Measurements from ENCODE around the gene AJAP1.

The AJAP1 gene

DNA sequence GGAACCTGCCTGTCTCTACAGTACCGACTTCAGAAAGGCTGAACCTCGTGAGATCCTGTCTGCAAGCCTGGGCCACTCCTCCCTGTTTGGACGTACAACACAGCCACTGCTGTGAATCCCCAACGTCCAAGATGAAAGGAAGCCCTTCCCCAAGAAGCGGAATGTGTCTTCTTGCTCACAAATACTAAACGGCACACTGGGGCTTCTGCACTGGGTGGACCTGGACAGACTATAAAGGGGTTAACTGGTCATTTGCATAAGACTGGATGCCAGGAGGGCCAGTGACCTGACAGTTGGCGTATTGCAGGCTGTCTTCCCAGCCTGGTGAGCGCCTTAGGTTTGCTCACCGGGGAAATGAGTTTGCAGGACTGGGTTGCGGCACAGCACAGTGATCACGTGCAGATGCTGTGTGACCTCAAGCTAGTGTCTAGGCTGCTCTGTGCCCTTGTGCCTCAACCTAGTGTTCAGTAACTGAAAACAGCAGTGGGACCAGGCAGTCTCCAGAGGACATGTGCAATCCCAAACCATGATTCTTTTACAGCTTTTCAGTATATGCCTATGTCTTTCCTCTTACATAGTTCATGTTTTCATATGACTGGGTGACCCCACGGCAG, 19.5 kb upstream of the AJAP1 start:
- Histone ChIP-seq H3K27ac (ENCODE audit: low read depth, low read length) (no peak overlapping the region), H3K27me3 (ENCODE audit: control insufficient read depth, insufficient read depth, low read length) (peaks cover 6% of the 10 kb centered on the region), H3K4me1 (ENCODE audit: control insufficient read depth, insufficient read depth, low read length) (no peaks in the 10 kb centered on the region), H3K36me3 (ENCODE audit: control insufficient read depth, insufficient read depth, low read length) (no peaks in the 10 kb centered on the region), H3K9ac (ENCODE audit: low read length) (no peak overlapping the region), H3K4me3 (ENCODE audit: low read length) (no peak overlapping the region)

DNA sequence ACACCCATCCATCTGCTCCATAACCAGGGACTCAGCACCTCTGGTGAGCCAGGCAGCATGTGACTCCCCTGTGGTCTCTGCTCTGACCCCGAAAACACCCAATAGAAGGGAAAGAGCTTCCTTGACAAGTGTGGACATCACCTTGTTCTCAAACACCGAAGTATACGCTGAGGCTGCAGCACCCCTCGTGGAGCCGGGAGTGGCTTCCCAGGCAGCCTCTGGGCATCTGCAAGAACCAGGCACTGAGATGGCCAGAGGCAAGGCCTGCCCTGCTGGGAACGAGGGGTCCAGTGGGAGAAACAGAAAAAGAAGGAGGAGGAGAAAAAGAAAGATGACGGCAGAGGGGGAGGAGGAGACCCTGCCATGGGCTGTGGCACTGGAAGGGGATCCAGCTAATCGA, 18.2 kb upstream of the AJAP1 start:
- H3K4me3 ChIP-seq (ENCODE audit: low read length): no peak overlapping the region
- no peak overlapping the region for H3K9ac ChIP-seq (ENCODE audit: low read length)
- H3K4me1 ChIP-seq (ENCODE audit: control insufficient read depth, insufficient read depth, low read length): no peaks in the 10 kb centered on the region
- no peaks in the 10 kb centered on the region for H3K36me3 ChIP-seq (ENCODE audit: control insufficient read depth, insufficient read depth, low read length)
- peaks cover 4% of the 10 kb centered on the region for H3K27me3 ChIP-seq (ENCODE audit: control insufficient read depth, insufficient read depth, low read length)
- H3K27ac ChIP-seq (ENCODE audit: low read depth, low read length): no peak overlapping the region

DNA sequence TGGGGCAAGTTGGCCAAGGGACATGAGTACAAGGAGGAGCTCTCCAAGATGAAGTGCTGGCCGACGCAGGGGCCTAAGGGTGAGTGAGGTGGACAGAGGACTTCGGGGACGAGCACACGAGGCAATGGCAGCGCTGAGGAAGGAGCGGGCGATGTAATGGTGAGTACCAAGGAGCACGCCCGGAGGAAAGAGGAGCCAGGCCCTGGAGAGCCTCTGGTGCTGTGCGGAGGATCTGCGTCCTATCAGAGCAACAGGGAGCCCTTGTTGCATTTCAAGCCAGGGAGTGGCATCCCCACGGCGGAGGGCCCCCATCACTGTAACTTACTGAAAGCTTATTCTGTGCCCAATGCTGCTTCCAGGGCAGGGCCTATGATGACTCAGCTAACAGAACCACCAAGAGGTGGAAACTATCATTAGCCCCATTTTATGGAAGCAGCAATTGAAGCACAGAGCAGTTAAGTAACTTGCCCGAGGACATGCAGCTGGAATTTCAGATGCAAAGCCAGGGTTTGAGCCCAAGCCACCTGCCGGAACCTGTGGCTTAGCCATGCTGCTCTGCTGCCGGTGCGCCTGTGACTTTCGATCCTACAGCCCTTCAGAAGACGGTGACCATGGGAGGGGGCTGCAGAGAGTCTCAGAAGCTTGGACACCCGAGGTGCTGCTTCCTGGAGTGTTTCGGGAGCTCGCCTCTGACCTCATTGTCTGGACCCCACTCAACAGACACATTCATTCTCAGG, 17.6 kb upstream of the AJAP1 start:
- Histone ChIP-seq H3K27ac (ENCODE audit: low read depth, low read length) (no peak overlapping the region), H3K4me1 (ENCODE audit: control insufficient read depth, insufficient read depth, low read length) (no peaks in the 10 kb centered on the region), H3K36me3 (ENCODE audit: control insufficient read depth, insufficient read depth, low read length) (no peaks in the 10 kb centered on the region), H3K4me3 (ENCODE audit: low read length) (no peak overlapping the region), H3K27me3 (ENCODE audit: control insufficient read depth, insufficient read depth, low read length) (no peaks in the 10 kb centered on the region), H3K9ac (ENCODE audit: low read length) (no peak overlapping the region)

GRCh38 chr1:4637616-4638344, 16.6 kb upstream of the AJAP1 start:
- H3K27me3 ChIP-seq (ENCODE audit: control insufficient read depth, insufficient read depth, low read length): no peaks in the 10 kb centered on the region
- no peaks in the 10 kb centered on the region for H3K36me3 ChIP-seq (ENCODE audit: control insufficient read depth, insufficient read depth, low read length)
- H3K4me3 ChIP-seq (ENCODE audit: low read length): no peak overlapping the region
- no peak overlapping the region for H3K27ac ChIP-seq (ENCODE audit: low read depth, low read length)
- H3K9ac ChIP-seq (ENCODE audit: low read length): no peak overlapping the region
- no peaks in the 10 kb centered on the region for H3K4me1 ChIP-seq (ENCODE audit: control insufficient read depth, insufficient read depth, low read length)

GRCh38 chr1:4638345-4638729, 16.1 kb upstream of the AJAP1 start:
- Histone ChIP-seq H3K27me3 (ENCODE audit: control insufficient read depth, insufficient read depth, low read length) (no peaks in the 10 kb centered on the region), H3K9ac (ENCODE audit: low read length) (no peak overlapping the region), H3K27ac (ENCODE audit: low read depth, low read length) (no peak overlapping the region), H3K36me3 (ENCODE audit: control insufficient read depth, insufficient read depth, low read length) (no peaks in the 10 kb centered on the region), H3K4me1 (ENCODE audit: control insufficient read depth, insufficient read depth, low read length) (no peaks in the 10 kb centered on the region), H3K4me3 (ENCODE audit: low read length) (no peak overlapping the region)

DNA sequence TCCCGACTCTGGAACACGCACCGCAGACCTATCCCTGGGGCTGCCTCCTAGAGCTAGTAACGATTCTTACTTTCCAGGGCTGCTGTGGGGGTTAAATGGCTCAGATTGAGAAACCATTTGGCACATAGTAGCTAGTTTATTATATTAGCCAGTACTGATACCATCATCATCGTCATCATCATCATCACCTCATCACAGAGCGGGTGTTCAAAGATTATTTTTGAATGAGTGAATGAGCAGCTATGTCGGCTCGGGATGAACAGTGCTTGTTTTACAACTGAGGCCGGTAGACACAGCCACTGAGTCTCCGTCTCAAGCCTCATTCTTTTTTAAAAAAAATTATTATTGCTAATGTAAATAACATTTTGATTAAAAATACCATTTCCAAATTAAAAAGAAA, 13.5 kb upstream of the AJAP1 start:
- H3K27me3 ChIP-seq (ENCODE audit: control insufficient read depth, insufficient read depth, low read length): no peaks in the 10 kb centered on the region

DNA sequence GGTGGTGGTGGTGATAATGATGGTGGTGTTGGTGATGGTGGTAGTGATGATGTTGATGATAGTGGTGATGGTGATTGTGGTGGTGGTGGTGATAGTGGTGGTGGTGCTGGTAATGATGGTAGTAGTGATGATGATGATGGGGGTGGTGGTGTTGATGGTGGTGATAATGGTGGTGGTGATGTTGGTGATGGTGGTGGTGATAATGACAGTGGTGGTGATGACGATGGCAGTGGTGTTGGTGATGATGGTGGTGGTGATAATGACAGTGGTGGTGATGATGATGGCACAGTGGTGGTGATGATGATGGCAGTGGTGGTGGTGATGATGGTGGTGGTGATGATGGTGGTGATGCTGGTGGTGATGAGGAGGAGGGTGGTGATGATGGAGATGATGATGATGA, 7.0 kb upstream of the AJAP1 start:
- H3K27ac ChIP-seq (ENCODE audit: low read depth, low read length): no peak overlapping the region
- H3K4me3 ChIP-seq (ENCODE audit: low read length): no peak overlapping the region
- H3K27me3 ChIP-seq (ENCODE audit: control insufficient read depth, insufficient read depth, low read length): no peaks in the 10 kb centered on the region
- H3K9ac ChIP-seq (ENCODE audit: low read length): no peak overlapping the region
- H3K4me1 ChIP-seq (ENCODE audit: control insufficient read depth, insufficient read depth, low read length): no peaks in the 10 kb centered on the region
- H3K36me3 ChIP-seq (ENCODE audit: control insufficient read depth, insufficient read depth, low read length): no peaks in the 10 kb centered on the region

More for the DNA sequence above, 13.5 kb upstream of the AJAP1 start:
- Histone ChIP-seq H3K4me1 (ENCODE audit: control insufficient read depth, insufficient read depth, low read length) (no peaks in the 10 kb centered on the region), H3K9ac (ENCODE audit: low read length) (no peak overlapping the region), H3K27ac (ENCODE audit: low read depth, low read length) (no peak overlapping the region), H3K36me3 (ENCODE audit: control insufficient read depth, insufficient read depth, low read length) (no peaks in the 10 kb centered on the region), H3K4me3 (ENCODE audit: low read length) (no peak overlapping the region)

- Histone ChIP-seq H3K9ac (ENCODE audit: low read length) (no peak overlapping the region), H3K27me3 (ENCODE audit: control insufficient read depth, insufficient read depth, low read length) (peaks cover 9% of the 10 kb centered on the region)
Observed at GRCh38 chr1:4648657-4649056, 5.8 kb upstream of the AJAP1 start.

DNA sequence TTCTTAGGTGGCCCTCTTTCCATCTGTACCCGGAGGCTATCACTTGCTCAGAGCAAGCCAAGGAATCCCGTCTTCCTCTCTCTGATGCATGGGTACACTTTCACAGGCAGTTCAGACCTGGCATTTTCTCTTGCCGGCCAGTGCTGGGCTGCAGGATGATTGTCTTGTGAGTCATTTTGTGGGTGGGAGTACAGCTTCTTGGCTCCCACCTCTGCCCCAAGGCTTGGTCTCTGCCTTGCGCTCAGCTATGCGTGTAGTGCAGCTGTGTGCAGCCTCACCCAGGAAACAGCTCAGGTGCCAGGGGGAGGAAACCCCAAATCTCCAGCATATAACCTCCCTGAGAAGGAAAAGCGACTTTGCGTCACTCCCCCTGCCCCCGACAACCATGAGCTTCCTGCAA, 3.9 kb upstream of the AJAP1 start:
- Histone ChIP-seq H3K36me3 (ENCODE audit: control insufficient read depth, insufficient read depth, low read length) (no peaks in the 10 kb centered on the region), H3K4me3 (ENCODE audit: low read length) (no peak overlapping the region), H3K27ac (ENCODE audit: low read depth, low read length) (no peak overlapping the region), H3K4me1 (ENCODE audit: control insufficient read depth, insufficient read depth, low read length) (no peaks in the 10 kb centered on the region), H3K27me3 (ENCODE audit: control insufficient read depth, insufficient read depth, low read length) (peaks cover 9% of the 10 kb centered on the region), H3K9ac (ENCODE audit: low read length) (no peak overlapping the region)

More at GRCh38 chr1:4648657-4649056, 5.8 kb upstream of the AJAP1 start:
- H3K27ac ChIP-seq (ENCODE audit: low read depth, low read length): no peak overlapping the region
- H3K4me1 ChIP-seq (ENCODE audit: control insufficient read depth, insufficient read depth, low read length): no peaks in the 10 kb centered on the region
- no peaks in the 10 kb centered on the region for H3K36me3 ChIP-seq (ENCODE audit: control insufficient read depth, insufficient read depth, low read length)
- no peak overlapping the region for H3K4me3 ChIP-seq (ENCODE audit: low read length)

GRCh38 chr1:4650981-4651380, 3.4 kb upstream of the AJAP1 start:
- Histone ChIP-seq H3K9ac (ENCODE audit: low read length) (no peak overlapping the region), H3K27ac (ENCODE audit: low read depth, low read length) (no peak overlapping the region), H3K4me3 (ENCODE audit: low read length) (no peak overlapping the region), H3K36me3 (ENCODE audit: control insufficient read depth, insufficient read depth, low read length) (no peaks in the 10 kb centered on the region), H3K27me3 (ENCODE audit: control insufficient read depth, insufficient read depth, low read length) (peaks cover 9% of the 10 kb centered on the region), H3K4me1 (ENCODE audit: control insufficient read depth, insufficient read depth, low read length) (no peaks in the 10 kb centered on the region)

DNA sequence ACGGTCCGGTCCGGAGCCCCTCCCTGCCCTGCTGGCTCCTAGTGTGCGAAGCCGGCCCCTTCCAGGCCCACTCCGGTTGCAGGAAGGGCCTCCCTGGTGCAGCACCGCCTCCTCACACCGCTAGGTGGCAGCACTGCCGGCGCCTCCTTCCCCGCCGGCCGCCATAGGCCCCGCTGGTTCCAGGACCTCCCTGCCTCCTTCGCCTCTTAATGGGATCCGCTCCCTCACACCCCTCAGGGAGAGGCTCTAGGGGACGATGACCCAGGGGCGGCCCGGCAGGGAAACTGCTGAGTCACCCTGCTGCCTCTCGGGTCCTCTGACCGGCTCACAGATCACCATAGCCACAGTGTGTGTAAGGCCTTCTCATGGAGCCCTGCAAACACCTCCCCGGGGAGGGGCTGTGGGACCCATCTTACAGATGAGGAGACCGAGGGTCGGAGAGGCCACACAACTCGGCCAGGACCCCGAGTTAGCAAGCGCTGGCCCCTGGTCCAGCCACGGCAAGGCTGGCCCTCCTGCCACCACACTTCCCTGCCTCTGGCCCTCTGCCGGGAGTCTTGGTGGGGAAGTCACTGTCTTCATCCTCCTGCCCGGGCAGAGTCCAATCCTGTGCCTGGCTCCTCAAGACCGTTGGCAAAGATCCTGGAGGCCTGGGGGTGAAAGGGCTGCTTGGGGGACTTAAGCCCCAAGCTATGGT, 1.6 kb upstream of the AJAP1 start:
- no peak overlapping the region for H3K27ac ChIP-seq (ENCODE audit: low read depth, low read length)
- no peaks in the 10 kb centered on the region for H3K36me3 ChIP-seq (ENCODE audit: control insufficient read depth, insufficient read depth, low read length)
- no peaks in the 10 kb centered on the region for H3K4me1 ChIP-seq (ENCODE audit: control insufficient read depth, insufficient read depth, low read length)
- no peak overlapping the region for H3K4me3 ChIP-seq (ENCODE audit: low read length)
- peaks cover 13% of the 10 kb centered on the region for H3K27me3 ChIP-seq (ENCODE audit: control insufficient read depth, insufficient read depth, low read length)
- H3K9ac ChIP-seq (ENCODE audit: low read length): no peak overlapping the region

- no peak overlapping the region for H3K4me3 ChIP-seq (ENCODE audit: low read length)
- peaks cover 13% of the 10 kb centered on the region for H3K27me3 ChIP-seq (ENCODE audit: control insufficient read depth, insufficient read depth, low read length)
- H3K27ac ChIP-seq (ENCODE audit: low read depth, low read length): no peak overlapping the region
- H3K4me1 ChIP-seq (ENCODE audit: control insufficient read depth, insufficient read depth, low read length): no peaks in the 10 kb centered on the region
- H3K9ac ChIP-seq (ENCODE audit: low read length): no peak overlapping the region
- no peaks in the 10 kb centered on the region for H3K36me3 ChIP-seq (ENCODE audit: control insufficient read depth, insufficient read depth, low read length)
Observed at GRCh38 chr1:4653328-4653660, 1.1 kb upstream of the AJAP1 start.

Data from rectal smooth muscle tissue (tissue), 1 donor.